Lower lobe of right lung (tissue), 2 donors: ENCODE results near the gene MLLT6. TPM values are rescaled to one million over a fixed set of nuclear protein-coding genes. Genes with fewer than 3 reads are reported as not detected.

Experiments used
- ATAC-seq, 2 donors: fragments of 200-7000 bp; cut with Tn5 transposase; one replicate each; pipeline ENCODE4 v1.9.1; 2020 to 2022; ENCODE audit warnings: mild to moderate bottlenecking in 2 of 2, moderate library complexity in 2 of 2
- DNase-seq: peaks from one replicate; pipeline ENCODE4 v3.0.0-alpha.2; 2020
- H3K27ac ChIP-seq: fragments of 200-600 bp; one replicate; pipeline ENCODE4 v1.8.0; 2022
- H3K27me3 ChIP-seq: fragments of 200-600 bp; one replicate; pipeline ENCODE4 v1.8.0; 2022; ENCODE audit warnings: low read depth
- H3K36me3 ChIP-seq: fragments of 200-600 bp; one replicate; pipeline ENCODE4 v1.8.0; 2022; ENCODE audit warnings: mild to moderate bottlenecking
- H3K4me1 ChIP-seq: fragments of 200-600 bp; one replicate; pipeline ENCODE4 v1.8.0; 2022
- H3K4me3 ChIP-seq: fragments of 200-600 bp; one replicate; pipeline ENCODE4 v1.8.0; 2022; ENCODE audit warnings: mild to moderate bottlenecking
- H3K9me3 ChIP-seq: fragments of 200-600 bp; one replicate; pipeline ENCODE4 v1.8.0; 2022
- CTCF ChIP-seq: fragments of 200-600 bp; IDR thresholded peaks from one replicate; pipeline ENCODE4 v1.8.0; 2022; ENCODE audit warnings: antibody characterized with exemption, mild to moderate bottlenecking
- intact Hi-C: fragments of 100-400 bp; cut with DNase I; formaldehyde crosslinking; loops from one replicate; pipeline ENCODE4 v1.11.0; 2022
- total RNA-seq: library from RNA; stranded (reverse); fragmentation: NEBNext Ultra II Directional; extraction: Animal tissue kit (Norgen Biotek cat#: 25700); gene quantifications from one replicate; pipeline ENCODE4 v1.2.1, GENCODE V29; 2021
- donor health status: DM: no; HTN: yes; CAD: no; lungs with severe emphysema.

Gene MLLT6
- total RNA-seq, 1 donor from 2014 or later: 135 TPM

- H3K4me1 ChIP-seq: peaks cover 32% of the 10 kb centered on the region
- no peak overlapping the region for H3K4me3 ChIP-seq
- intact Hi-C loops: no loop called here
- H3K36me3 ChIP-seq: peaks cover 70% of the 10 kb centered on the region
- DNase-seq: no peak
- H3K9me3 ChIP-seq: no peaks in the 10 kb centered on the region
- ATAC-seq: no peak
- TF ChIP-seq CTCF: no peak
- no peak overlapping the region for H3K27ac ChIP-seq
- H3K27me3 ChIP-seq: no peaks in the 10 kb centered on the region
Observed at GRCh38 chr17:38709104-38709820, 4.2 kb downstream of the MLLT6 start.

GRCh38 chr17:38709864-38710603 is 5.0 kb downstream of the MLLT6 start:
- no peaks in the 10 kb centered on the region for H3K27me3 ChIP-seq
- no peak overlapping the region for H3K27ac ChIP-seq
- H3K4me3 ChIP-seq: no peak overlapping the region
- peaks cover 32% of the 10 kb centered on the region for H3K4me1 ChIP-seq
- peaks cover 76% of the 10 kb centered on the region for H3K36me3 ChIP-seq
- intact Hi-C loops: no loop called here
- no peak for ATAC-seq
- no peak for TF ChIP-seq CTCF
- H3K9me3 ChIP-seq: no peaks in the 10 kb centered on the region
- DNase-seq: no peak

GRCh38 chr17:38710604-38710962 is 5.5 kb downstream of the MLLT6 start:
- no peak for DNase-seq
- H3K27ac ChIP-seq: no peak overlapping the region
- TF ChIP-seq CTCF: no peak
- H3K36me3 ChIP-seq: peaks cover 81% of the 10 kb centered on the region
- H3K4me3 ChIP-seq: no peak overlapping the region
- no peak for ATAC-seq
- H3K9me3 ChIP-seq: no peaks in the 10 kb centered on the region
- intact Hi-C loops: no loop called here
- peaks cover 32% of the 10 kb centered on the region for H3K4me1 ChIP-seq
- H3K27me3 ChIP-seq: no peaks in the 10 kb centered on the region

- H3K4me1 ChIP-seq: peaks cover 32% of the 10 kb centered on the region
- H3K27ac ChIP-seq: no peak overlapping the region
- intact Hi-C loops: no loop called here
- no peaks in the 10 kb centered on the region for H3K27me3 ChIP-seq
- no peaks in the 10 kb centered on the region for H3K9me3 ChIP-seq
- no peak overlapping the region for H3K4me3 ChIP-seq
- peaks cover 85% of the 10 kb centered on the region for H3K36me3 ChIP-seq
- ATAC-seq (no peak), DNase-seq (no peak)
- TF ChIP-seq CTCF: no peak
Observed at GRCh38 chr17:38710985-38711384, 5.9 kb downstream of the MLLT6 start.

- Histone ChIP-seq H3K4me3 (no peak overlapping the region), H3K9me3 (no peaks in the 10 kb centered on the region), H3K36me3 (peaks cover 95% of the 10 kb centered on the region), H3K4me1 (peaks cover 22% of the 10 kb centered on the region), H3K27ac (no peak overlapping the region), H3K27me3 (no peaks in the 10 kb centered on the region)
- DNase-seq: no peak
- intact Hi-C loops: no loop called here
- ATAC-seq: no peak
- TF ChIP-seq CTCF: no peak
Observed at GRCh38 chr17:38711792-38712571, 6.9 kb downstream of the MLLT6 start.
